IPS-18c (cell line): ENCODE measurements around the gene ASPSCR1.

Experiments used
- H3K4me3 ChIP-seq: 2 replicates; pipeline ENCODE4 v1.7.0; 2013; ENCODE audit warnings: low read depth, mild to moderate bottlenecking, low read length, moderate library complexity; ENCODE audit not compliant: insufficient read depth
- H3K9me3 ChIP-seq: one replicate; pipeline ENCODE4 v1.6.1; 2013; ENCODE audit warnings: mild to moderate bottlenecking, low read length, moderate library complexity; ENCODE audit not compliant: control insufficient read depth, insufficient read depth

The ASPSCR1 gene, protein sequence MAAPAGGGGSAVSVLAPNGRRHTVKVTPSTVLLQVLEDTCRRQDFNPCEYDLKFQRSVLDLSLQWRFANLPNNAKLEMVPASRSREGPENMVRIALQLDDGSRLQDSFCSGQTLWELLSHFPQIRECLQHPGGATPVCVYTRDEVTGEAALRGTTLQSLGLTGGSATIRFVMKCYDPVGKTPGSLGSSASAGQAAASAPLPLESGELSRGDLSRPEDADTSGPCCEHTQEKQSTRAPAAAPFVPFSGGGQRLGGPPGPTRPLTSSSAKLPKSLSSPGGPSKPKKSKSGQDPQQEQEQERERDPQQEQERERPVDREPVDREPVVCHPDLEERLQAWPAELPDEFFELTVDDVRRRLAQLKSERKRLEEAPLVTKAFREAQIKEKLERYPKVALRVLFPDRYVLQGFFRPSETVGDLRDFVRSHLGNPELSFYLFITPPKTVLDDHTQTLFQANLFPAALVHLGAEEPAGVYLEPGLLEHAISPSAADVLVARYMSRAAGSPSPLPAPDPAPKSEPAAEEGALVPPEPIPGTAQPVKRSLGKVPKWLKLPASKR

DNA sequence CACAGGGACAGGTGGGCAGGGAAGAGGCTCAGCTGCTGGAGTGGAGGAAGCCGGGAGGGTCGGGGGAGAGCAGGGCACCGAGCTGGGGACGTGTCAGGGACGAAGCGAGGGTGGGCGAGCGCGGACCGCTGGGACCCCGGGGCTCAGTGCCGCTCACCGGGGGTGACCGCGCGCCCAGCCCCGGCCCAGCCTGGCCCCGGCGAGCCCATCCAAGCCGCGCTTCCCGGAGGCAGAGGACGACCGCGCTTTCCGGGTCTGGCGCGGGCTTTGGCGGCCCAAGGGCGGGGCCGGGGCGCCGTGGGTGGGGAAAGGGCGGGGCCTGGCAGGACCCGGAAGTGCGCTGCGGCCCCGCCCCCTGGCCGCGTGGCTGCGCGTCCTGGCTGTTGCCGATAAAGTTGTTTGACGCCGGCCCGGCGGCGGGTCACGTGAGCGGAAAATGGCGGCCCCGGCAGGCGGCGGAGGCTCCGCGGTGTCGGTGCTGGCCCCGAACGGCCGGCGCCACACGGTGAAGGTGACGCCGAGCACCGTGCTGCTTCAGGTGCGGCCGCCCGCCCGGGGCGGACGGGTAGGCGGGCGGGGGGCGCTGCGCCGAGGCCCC is at the start of gene ASPSCR1:
ASPSCR1 (plus strand) TSS at position 419 of the 598 bp plus-strand sequence; CDS start at position 437, 18 bp downstream.
- H3K4me3 ChIP-seq: peak within 1 kb of the TSS; percentile 84
- peaks cover 2% of the 10 kb centered on the region for H3K9me3 ChIP-seq

DNA sequence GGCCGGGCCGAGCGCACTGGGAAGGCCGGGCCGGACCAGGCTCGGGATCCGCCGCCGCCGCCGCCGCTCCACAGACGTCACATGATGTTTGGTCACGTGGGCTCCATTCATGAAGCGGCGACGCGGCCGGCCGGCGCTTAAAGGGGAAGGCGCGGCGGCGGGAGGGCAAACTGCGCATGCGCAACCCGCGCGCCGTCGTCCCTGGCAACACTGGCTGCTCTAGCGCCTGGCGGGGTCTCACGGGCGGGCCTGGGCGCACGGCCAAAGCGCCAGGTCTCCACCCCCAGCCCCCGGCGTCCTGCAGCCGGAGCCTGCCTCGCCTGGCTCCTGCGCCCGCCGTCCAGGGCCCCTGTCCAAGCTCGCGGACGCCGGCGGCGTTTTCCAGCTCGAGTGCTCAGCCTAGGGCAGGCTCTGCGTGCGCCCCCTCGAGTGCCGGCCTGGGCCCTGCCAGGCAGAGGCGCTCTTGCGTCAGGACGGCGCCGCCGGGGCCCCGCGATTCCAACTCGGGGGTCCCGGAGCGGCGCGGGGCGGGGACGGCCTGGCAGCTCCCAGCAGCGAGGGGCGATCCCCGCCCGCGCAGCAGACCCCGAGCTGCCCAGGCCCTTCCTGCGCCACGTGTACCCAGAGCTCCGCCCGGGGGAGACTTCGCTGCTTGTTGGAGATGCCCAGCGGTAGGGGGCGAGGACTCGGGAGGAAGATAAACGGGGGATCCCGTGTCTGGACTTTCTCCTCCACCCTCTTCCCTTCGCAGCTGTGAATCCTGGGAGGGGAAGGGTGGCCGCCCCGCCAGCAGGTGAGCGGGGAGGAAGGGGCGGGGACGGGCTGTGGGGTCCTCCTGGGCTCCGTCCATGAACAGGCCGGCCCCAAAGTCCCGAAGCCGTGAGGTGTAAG is 49.5 kb upstream of the ASPSCR1 start, which contains the start of gene MAFG:
MAFG (minus strand) TSS at position 83 of the 891 bp plus-strand sequence. CDS start 4,550 bp downstream, outside the sequence.
- H3K4me3 ChIP-seq: peak within 1 kb of the TSS; percentile 73

DNA sequence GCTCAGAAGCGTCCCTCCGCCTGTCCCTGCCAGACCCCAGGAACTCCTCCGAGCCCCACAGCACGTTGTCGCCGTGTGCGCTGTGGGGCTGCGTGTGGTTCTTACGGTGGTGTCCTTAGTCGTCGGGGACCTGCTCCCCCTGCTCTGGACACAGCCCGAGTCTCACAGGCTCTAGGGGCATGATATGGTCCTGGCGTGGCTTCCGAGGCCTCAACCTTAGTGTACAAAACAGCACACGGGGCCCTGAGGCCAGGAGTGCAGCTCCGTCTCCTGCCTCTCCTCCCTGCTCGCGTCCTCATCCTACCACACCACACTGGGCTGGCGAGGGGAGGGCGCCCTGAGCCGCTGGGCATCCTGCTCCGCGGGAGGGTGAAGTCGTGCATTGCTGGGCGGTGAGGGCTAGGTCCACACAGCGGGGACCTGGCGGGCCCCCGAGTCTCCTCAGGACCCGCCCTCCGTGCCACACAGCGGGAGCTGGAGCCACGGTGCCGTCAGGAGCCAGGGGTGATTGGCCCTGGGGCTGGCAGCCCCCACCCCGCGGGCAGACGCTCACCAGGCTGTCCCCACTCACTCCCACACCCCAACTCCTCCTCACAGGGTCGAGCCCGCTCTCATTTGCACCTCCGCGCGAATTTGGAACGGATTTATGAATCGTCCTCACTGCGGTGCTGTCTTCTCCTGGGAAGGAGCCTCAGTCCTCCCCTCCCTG is 48.7 kb upstream of the ASPSCR1 start:
- no peaks in the 10 kb centered on the region for H3K9me3 ChIP-seq
- peak overlapping the region; percentile 73 for H3K4me3 ChIP-seq

More for the DNA sequence above, 49.5 kb upstream of the ASPSCR1 start, which contains the start of gene MAFG:
- H3K9me3 ChIP-seq: no peaks in the 10 kb centered on the region

DNA sequence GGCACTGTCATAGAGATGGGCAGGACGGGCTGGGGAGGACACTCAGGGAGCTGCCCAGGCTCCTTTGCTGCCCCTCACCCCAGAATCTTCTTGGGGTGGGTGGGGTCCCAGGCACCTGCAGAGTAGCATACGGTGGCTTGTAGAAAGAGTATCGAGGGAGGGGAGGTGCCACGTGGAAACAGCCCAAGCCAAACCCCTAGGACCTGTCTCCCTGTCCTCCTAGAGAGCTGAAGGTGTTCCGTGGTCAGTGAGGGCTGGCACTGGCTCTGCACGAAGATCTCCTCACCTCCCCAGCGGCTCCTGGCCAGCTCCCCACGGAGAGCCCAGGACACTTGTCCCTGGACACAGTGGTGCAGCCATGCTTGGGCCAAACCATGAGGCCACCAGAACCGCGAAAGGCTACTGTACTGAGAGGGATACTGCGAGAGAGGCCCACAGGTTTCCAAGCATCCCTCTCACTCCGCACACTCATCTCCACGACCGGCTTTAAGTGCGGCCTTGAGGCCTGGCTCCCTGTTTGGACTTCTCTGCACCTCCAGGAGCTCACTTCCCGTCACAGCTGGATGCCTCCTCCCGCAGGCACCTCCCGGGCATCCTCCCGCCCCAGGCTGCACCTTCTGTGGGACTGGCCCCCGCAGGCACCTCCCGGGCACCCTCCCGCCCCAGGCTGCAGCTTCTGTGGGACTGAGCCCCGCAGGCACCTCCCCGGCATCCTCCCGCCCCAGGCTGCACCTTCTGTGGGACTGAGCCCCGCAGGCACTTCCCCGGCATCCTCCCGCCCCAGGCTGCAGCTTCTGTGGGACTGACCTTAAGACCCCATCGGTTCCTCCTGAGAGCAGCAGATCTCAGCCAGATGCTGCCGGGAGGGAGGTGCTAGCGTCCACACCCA is 47.9 kb upstream of the ASPSCR1 start:
- Histone ChIP-seq H3K4me3 (peak overlapping the region; percentile 73), H3K9me3 (no peaks in the 10 kb centered on the region)

DNA sequence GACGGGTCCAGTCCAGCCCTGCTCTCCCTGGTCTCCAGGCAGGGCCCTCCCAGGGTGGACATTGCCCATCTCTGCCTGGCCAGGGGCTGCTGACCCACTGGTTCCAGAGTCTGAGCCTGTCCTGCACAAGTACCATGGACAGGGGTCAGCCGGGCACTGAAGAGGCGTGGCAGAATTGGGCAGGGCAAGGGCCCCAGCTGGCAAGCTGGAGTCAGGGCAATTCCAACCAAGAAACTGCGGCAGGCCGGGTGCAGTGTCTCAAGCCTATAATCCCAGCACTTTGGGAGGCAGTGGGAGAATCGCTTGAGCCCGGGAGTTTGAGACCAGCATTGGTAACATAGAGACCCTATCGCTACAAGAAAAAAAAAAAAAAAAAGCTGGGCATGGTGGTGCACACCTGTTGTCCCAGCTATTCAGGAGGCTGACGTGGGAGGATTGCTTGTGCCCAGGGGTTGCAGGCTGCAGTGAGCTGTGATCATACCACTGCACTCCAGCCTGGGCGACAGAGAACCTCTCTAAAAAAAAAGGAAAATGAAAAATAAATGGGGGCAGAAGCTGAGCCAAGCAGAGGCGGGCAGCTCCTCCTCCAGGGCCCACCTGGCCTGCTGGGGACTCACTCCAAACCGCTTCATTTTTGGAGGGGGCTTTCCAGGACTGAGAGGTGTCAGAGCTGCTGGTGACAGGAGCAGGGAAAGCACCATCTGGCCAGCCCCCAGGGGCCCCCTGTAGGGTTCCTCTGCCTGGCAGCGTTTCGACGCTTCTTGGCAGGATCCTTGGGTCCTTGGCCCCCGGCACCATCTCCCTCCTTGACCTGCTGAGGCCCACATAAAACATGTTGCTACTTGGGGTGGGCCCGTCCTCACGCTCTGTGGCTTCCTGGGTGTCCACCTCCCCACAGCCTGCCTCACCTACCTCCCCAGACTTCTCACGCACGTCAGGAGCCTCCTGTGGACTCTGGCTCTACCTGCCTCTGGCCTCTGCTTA is 47.0 kb upstream of the ASPSCR1 start:
- no peaks in the 10 kb centered on the region for H3K9me3 ChIP-seq
- H3K4me3 ChIP-seq: no peak overlapping the region

DNA sequence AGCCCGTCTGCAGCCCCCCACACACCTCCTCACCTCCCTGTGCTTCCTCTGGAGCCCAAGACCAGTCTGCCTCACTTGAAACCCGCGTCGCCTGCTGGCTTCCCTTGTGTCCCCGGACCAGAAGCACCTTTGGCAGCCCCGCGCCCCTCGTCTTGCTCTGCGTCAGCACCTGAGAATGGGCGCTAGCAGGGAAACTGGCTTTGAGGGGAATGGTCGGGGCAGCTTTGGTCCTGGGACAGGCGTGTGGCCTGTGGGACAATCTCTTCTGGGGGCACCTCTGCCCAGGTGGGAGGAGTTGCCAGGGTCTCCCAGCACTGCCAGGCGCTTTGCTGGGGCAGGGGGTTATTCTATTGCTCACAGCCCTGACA is 46.3 kb upstream of the ASPSCR1 start:
- no peaks in the 10 kb centered on the region for H3K9me3 ChIP-seq

DNA sequence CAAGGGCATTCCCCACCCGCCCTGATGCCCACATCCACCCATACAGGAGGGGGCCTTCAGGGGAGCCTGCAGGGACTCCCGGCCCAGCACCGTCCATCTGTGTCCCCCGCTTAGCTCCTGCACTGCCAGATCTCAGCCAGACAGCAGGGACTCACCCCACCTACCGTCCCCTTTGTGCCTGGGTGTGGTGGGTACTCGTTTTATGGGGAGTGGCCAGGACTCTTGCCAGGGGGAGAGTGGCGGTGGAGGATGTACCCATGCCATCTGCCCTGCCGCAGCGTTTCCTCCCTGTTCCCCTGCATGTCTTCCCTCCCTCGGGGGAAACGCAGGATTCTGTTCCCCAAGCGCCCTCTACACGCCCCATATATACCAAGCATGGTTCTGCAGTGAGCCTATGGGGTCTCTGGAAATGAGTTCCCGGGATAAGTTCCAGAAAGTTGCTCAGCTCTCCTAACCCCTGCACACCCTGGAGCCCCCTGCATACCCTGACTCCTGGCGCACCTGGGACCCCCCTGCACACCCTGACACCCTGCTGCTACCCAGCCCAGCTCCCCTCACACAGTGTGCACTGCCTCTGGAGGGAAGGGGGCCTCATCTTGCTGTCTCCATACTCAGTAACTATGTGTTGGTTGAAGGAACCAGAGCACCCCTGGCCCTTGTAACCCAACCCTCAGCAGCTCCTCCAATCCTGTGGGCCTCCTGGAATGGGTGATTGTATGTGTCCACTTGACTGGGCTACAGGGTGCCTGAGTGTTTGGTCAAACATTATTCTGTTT is 45.7 kb upstream of the ASPSCR1 start:
- H3K4me3 ChIP-seq: no peak overlapping the region
- no peaks in the 10 kb centered on the region for H3K9me3 ChIP-seq

More for the DNA sequence above, 46.3 kb upstream of the ASPSCR1 start:
- no peak overlapping the region for H3K4me3 ChIP-seq

DNA sequence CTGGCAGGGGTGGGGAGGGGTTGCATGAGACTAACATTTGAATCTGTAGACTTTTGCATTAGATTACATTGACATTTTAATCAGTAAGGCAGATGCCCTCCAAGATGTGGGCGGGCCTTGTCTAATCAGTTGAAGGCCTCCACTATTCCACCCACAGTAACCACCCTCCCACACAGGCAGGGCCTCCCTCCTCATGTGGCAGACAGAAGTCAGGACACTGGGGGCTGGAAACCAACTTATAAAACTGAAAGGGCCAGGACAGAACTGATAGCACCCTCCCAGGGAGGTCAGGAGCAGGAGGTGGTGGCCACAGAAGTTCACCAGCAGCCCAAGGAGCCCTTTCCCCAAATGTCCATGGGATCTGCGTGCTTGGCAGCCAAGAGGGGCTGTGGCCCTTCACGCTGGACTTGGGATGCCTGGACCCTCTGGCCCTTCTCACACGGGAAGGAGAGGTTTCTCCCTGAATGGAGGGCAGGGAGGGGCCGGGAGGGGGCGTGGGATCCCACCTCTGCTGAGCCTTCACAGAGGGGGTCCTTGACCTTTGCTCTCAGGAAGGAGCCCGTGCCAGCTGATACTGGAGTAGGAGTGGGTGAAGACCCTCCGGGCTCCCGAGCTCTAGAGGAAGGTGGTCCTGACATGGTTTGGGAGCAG is 45.0 kb upstream of the ASPSCR1 start:
- Histone ChIP-seq H3K9me3 (no peaks in the 10 kb centered on the region), H3K4me3 (no peak overlapping the region)

DNA sequence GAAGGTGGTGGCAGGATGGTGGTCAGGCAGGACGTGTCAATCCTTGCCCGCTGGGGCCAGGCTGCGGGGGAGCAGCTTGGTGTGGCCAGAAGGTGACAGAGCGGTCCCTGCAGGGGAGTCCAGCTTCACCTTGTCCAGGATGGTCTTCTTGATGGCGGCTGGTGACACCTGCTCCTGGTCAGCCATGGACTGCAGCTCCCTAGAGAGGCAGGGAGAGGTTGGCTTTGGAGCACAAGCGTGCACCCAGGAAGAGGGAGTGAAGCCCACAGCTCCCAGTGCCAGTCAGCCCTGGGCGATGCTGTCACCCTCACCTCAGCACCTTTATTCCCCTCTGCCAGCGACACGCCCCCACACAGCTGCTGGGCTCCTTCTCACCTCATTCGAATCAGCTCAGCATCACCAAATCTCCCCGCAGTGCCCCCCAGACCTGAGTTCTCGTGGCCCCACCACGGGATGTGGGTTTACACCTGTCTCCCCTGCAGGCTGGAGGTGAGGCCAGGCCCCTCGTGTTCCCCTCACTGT is 44.2 kb upstream of the ASPSCR1 start:
- no peaks in the 10 kb centered on the region for H3K9me3 ChIP-seq
- no peak overlapping the region for H3K4me3 ChIP-seq

DNA sequence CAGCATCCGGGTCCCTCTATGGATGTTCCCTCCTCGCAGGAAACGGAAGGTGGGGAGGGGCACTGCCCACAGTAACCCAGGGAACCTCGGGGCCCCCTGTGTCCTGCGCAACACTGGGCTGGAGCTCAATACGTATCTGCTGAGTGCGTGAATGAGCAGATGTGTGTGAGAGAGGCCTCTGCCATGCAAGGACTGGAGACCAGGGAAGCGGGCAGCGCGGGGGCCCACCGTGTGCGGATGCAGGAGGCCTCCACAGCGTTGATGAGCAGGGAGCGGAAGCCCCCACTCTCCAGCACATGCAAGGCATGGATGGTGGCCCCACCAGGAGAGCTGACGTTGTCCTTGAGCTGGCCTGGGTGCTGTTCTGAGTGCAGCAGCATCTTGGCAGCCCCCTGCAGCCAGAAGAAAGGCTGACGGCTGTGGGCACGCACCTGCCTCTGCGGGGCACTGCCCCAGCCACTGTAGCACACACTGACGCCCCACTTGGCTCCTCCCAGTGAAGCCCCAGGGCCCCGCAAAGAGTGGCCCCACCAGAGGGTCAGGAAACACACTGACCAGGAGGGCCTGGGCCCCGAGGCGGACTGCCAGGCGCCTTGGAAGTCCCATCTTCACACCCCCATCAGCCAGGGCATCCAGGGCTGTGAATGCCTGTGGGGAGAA is 43.2 kb upstream of the ASPSCR1 start:
- H3K9me3 ChIP-seq: no peaks in the 10 kb centered on the region
- no peak overlapping the region for H3K4me3 ChIP-seq

DNA sequence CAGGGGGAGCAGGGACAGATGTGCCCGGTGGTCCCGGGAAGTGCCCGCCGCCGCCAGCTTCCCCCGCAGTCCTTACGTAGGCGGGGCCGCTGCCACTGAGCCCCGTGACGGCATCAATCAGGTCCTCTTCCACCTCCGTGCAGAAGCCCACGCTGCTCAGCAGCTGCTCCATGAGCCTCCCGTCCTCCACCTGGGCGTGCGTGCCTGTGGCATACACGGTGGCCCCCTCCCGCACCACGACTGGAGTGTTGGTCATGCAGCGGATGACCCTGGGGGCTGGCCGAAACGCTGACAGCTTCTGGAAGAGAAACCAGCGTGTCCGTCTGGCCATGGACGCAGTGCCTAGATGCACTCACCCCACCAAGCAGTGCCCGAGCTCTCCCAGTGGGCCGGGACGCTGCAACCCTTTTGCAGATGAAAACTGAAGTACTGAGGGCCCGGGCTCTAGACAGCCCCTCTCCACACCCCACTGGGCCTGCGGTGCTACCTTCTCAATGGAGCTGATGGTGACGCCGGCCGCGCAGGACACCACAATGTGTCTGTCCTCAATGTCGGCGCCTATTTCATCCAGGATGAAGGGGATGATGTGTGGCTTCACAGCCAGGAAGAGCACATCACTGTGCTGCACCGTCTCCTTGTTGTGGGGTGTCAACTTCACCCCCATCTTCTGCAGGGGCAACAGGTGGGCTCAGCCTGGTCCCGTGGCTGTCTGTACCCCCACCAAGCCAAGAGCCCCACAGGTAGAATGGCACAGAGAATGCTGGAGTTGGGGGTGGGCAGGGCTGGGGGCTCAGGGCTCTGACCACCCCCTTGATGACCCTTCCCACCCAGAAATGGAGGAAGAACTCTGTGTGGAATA is 42.4 kb upstream of the ASPSCR1 start:
- Histone ChIP-seq H3K4me3 (no peak overlapping the region), H3K9me3 (no peaks in the 10 kb centered on the region)

DNA sequence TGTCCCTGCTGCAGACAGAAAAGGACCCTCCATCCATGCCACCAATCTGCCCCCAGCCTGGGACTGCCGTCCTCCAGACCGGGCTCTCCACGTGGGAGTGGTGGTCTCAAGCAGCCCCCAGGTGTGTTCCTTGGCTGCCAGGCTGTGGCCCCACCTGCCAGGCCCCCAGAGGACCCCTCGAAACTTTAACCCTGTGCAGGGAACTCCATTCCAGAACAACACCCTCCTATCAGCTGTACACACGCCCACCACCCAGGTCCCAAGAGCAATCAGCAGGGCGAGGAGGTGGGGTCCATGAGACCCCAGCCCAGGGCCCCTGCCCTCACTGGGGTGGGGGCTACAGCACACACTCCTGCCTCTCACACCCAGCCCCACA is 41.7 kb upstream of the ASPSCR1 start:
- no peaks in the 10 kb centered on the region for H3K9me3 ChIP-seq
- no peak overlapping the region for H3K4me3 ChIP-seq
